Measurements from ENCODE around the gene CHRD. TPM values are rescaled to one million over a fixed set of nuclear protein-coding genes. Genes with fewer than 3 reads are reported as not detected.

Gene CHRD
- total and polyA plus RNA-seq, 9 of the 15 experiments (the other 6 are each of a cell fraction or from before 2014, with no cell fraction given), result 0.11 to 1.3 (median 0.59) TPM; not detected in 3

DNA sequence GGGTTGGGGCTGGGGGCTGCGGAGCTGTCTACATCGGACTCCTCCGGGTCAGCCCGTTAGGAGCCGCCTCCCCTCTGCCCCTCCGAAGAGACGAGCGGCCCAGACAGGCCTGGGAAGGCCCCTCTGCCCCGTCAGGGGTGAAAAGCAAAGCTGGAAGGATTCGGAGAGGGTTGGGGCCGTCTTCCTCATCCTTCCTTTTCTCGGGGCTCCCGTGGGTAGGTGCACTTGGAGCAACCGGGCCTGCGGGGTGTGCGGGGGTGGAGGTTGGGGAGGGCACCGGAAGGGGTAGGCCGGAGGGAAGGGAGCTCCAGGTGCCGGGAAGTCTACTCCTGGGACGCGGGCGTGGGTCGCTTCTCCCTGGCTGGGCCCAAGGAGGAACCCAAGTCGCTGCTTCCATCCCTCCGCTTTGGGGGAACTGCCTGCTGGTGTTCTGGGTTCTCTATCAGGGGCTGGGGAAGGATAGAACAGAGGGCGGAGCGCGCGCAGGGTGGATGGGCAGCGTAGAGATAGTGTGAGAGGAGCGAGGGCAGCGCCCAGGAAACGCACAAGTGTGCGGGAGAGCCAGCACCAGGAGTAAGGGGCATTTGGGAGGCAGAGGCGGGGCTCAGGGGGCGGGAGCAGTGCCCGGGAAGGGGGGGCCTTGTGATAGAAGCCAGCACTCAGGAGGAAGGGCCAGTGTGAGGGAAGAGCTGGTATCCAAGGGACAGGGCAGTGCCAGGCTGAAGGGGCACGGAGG is 17.8 kb upstream of the CHRD start (continued):
- no peak for TF ChIP-seq CBX8 (IDR thresholded peaks at IDR 0.05; ENCODE audit: borderline replicate concordance, extremely low read depth, low read depth, low read length, poor library complexity, severe bottlenecking)
- peak; percentile 49; the same call in 1 of the 2 replicates for TF ChIP-seq TOE1 (IDR thresholded peaks at IDR 0.05; ENCODE audit: borderline replicate concordance)
- TF ChIP-seq TOE1 (CRISPR knock-in tag; IDR thresholded peaks at IDR 0.05; ENCODE audit: borderline replicate concordance, low read depth), result no peak
- no peak for TF ChIP-seq PHTF2 (CRISPR knock-in tag; IDR thresholded peaks at IDR 0.05)
- TF ChIP-seq TBP (optimal IDR thresholded peaks at IDR 0.05; ENCODE audit: low read depth, low read length), result peak; percentile 43
- no peak for TF ChIP-seq ZSCAN29 (IDR thresholded peaks at IDR 0.05)
- TF ChIP-seq ZNF551 (CRISPR knock-in tag; IDR thresholded peaks at IDR 0.05), result no peak
- TF ChIP-seq FOXA1 (IDR thresholded peaks at IDR 0.05; ENCODE audit: borderline replicate concordance), result no peak
- TF ChIP-seq, protein P1, sequence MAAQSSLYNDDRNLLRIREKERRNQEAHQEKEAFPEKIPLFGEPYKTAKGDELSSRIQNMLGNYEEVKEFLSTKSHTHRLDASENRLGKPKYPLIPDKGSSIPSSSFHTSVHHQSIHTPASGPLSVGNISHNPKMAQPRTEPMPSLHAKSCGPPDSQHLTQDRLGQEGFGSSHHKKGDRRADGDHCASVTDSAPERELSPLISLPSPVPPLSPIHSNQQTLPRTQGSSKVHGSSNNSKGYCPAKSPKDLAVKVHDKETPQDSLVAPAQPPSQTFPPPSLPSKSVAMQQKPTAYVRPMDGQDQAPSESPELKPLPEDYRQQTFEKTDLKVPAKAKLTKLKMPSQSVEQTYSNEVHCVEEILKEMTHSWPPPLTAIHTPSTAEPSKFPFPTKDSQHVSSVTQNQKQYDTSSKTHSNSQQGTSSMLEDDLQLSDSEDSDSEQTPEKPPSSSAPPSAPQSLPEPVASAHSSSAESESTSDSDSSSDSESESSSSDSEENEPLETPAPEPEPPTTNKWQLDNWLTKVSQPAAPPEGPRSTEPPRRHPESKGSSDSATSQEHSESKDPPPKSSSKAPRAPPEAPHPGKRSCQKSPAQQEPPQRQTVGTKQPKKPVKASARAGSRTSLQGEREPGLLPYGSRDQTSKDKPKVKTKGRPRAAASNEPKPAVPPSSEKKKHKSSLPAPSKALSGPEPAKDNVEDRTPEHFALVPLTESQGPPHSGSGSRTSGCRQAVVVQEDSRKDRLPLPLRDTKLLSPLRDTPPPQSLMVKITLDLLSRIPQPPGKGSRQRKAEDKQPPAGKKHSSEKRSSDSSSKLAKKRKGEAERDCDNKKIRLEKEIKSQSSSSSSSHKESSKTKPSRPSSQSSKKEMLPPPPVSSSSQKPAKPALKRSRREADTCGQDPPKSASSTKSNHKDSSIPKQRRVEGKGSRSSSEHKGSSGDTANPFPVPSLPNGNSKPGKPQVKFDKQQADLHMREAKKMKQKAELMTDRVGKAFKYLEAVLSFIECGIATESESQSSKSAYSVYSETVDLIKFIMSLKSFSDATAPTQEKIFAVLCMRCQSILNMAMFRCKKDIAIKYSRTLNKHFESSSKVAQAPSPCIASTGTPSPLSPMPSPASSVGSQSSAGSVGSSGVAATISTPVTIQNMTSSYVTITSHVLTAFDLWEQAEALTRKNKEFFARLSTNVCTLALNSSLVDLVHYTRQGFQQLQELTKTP (IDR thresholded peaks at IDR 0.05; ENCODE audit: low read depth in 1 of 2, partially characterized antibody in 2 of 2), result peak in 1 of 2 experiments; percentile 28
- peak; percentile 59 for TF ChIP-seq KDM5B (IDR thresholded peaks at IDR 0.05; ENCODE audit: insufficient replicate concordance, low read depth, low read length)
- TF ChIP-seq ETV1 (tag; conservative IDR thresholded peaks at IDR 0.05; ENCODE audit: low read depth), result 0 out of 2 replicates have a peak, but pooled peaks have one; percentile 6
- TF ChIP-seq, protein P2, sequence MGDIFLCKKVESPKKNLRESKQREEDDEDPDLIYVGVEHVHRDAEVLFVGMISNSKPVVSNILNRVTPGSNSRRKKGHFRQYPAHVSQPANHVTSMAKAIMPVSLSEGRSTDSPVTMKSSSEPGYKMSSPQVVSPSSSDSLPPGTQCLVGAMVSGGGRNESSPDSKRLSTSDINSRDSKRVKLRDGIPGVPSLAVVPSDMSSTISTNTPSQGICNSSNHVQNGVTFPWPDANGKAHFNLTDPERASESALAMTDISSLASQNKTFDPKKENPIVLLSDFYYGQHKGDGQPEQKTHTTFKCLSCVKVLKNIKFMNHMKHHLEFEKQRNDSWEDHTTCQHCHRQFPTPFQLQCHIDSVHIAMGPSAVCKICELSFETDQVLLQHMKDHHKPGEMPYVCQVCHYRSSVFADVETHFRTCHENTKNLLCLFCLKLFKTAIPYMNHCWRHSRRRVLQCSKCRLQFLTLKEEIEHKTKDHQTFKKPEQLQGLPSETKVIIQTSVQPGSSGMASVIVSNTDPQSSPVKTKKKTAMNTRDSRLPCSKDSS (IDR thresholded peaks at IDR 0.05; ENCODE audit: low read depth, partially characterized antibody), result no peak
- TF ChIP-seq SMC3 (conservative IDR thresholded peaks at IDR 0.05; ENCODE audit: insufficient read depth, low read depth, low read length), result no peak

Measured in K562 (cell line).